IMR-90 (cell line): Measurements from ENCODE around the gene HSPE1. TPM values are rescaled to one million over a fixed set of nuclear protein-coding genes. Genes with fewer than 3 reads are reported as not detected.

Source experiments
- ATAC-seq: fragments of 200-7000 bp; cut with Tn5 transposase; 2 replicates; pipeline ENCODE4 v1.9.1; 2020; ENCODE audit warnings: low read depth, mild to moderate bottlenecking, moderate library complexity
- BruUV-seq: library from RNA; stranded (reverse); fragments of 400-500 nt; replicated peaks from 2 replicates; lab custom pipeline; 2021; lab: Mats Ljungman, UMichigan
- CTCF ChIA-PET: fragments of 300-600 bp; formaldehyde crosslinking; extraction: SDS; loops from one replicate; lab custom pipeline; 2021; ENCODE audit warnings: antibody characterized with exemption; lab: Yijun Ruan, JAX
- POLR2A ChIA-PET: fragments of 300-600 bp; sonication (Branson Sonifier 250); formaldehyde crosslinking; loops from one replicate; lab custom pipeline; 2022; ENCODE audit warnings: antibody characterized with exemption; ENCODE audit not compliant: unreplicated experiment; lab: Charles Lee
- DNase-seq: peaks from one replicate; pipeline ENCODE4 v3.0.0; 2013
- H2AFZ ChIP-seq: replicated peaks from 2 replicates; pipeline ENCODE3; 2013; ENCODE audit warnings: low read length, mild to moderate bottlenecking; ENCODE audit not compliant: poor library complexity
- H2AK5ac ChIP-seq: 2 replicates; pipeline ENCODE4 v1.6.1; 2013; ENCODE audit warnings: low read depth, low read length, inconsistent platforms
- H2AK9ac ChIP-seq: replicated peaks from 2 replicates; pipeline ENCODE3; 2013; ENCODE audit warnings: mild to moderate bottlenecking, low read depth, low read length, moderate library complexity; ENCODE audit not compliant: poor library complexity
- H2BK120ac ChIP-seq: 2 replicates; pipeline ENCODE4 v1.6.1; 2013; ENCODE audit warnings: low read depth, low read length, inconsistent platforms
- H2BK15ac ChIP-seq: 3 replicates; pipeline ENCODE4 v1.6.1; 2013; ENCODE audit warnings: low read depth, low read length, inconsistent platforms
- H2BK20ac ChIP-seq: 2 replicates; pipeline ENCODE4 v1.6.1; 2013; ENCODE audit warnings: low read depth, mild to moderate bottlenecking, inconsistent platforms, low read length, moderate library complexity
- H2BK5ac ChIP-seq: 2 replicates; pipeline ENCODE4 v1.6.1; 2013; ENCODE audit warnings: mild to moderate bottlenecking, low read depth, low read length, inconsistent platforms; ENCODE audit not compliant: poor library complexity, severe bottlenecking
- H3K14ac ChIP-seq: replicated peaks from 2 replicates; pipeline ENCODE4 v1.6.1; 2013; ENCODE audit warnings: low read depth, low read length, inconsistent platforms
- H3K18ac ChIP-seq: 2 replicates; pipeline ENCODE4 v1.6.1; 2013; ENCODE audit warnings: low read depth, low read length, control low read depth
- H3K23ac ChIP-seq: 2 replicates; pipeline ENCODE4 v1.6.1; 2013; ENCODE audit warnings: low read depth, low read length, inconsistent platforms
- H3K27ac ChIP-seq: 2 replicates; pipeline ENCODE4 v1.5.1; 2013; ENCODE audit warnings: mild to moderate bottlenecking, control low read depth, low read length; ENCODE audit not compliant: insufficient read depth
- H3K27me3 ChIP-seq: 2 replicates; pipeline ENCODE4 v1.6.1; 2013; ENCODE audit warnings: low read length; ENCODE audit not compliant: control insufficient read depth, insufficient read depth
- H3K36me3 ChIP-seq: 2 replicates; pipeline ENCODE4 v1.6.1; 2013; ENCODE audit warnings: low read length, mixed read lengths; ENCODE audit not compliant: control insufficient read depth, insufficient read depth
- H3K4ac ChIP-seq: 2 replicates; pipeline ENCODE4 v1.6.1; 2013; ENCODE audit warnings: low read depth, low read length, inconsistent platforms
- H3K4me1 ChIP-seq: 2 replicates; pipeline ENCODE4 v1.6.1; 2013; ENCODE audit warnings: low read length, mixed read lengths; ENCODE audit not compliant: control insufficient read depth, insufficient read depth
- H3K4me2 ChIP-seq: 2 replicates; pipeline ENCODE4 v1.6.1; 2013; ENCODE audit warnings: low read depth, mild to moderate bottlenecking, control low read depth, low read length, moderate library complexity
- H3K4me3 ChIP-seq: 2 replicates; pipeline ENCODE4 v1.5.1; 2013; ENCODE audit warnings: low read depth, mild to moderate bottlenecking, control low read depth, low read length, moderate library complexity; ENCODE audit not compliant: insufficient read depth
- H3K56ac ChIP-seq: 2 replicates; pipeline ENCODE4 v1.6.1; 2013; ENCODE audit warnings: low read length, inconsistent platforms; ENCODE audit not compliant: insufficient read depth; ENCODE audit errors: extremely low read depth
- H3K79me1 ChIP-seq, 2 experiments: 2 replicates each; pipeline ENCODE4 v1.6.1; 2013; ENCODE audit warnings: low read length in 2 of 2, inconsistent platforms in 1 of 2, low read depth in 1 of 2
- H3K9ac ChIP-seq: 2 replicates; pipeline ENCODE4 v1.6.1; 2013; ENCODE audit warnings: low read depth, low read length, control low read depth
- H3K9me1 ChIP-seq: 2 replicates; pipeline ENCODE4 v1.6.1; 2013; ENCODE audit warnings: low read length, inconsistent platforms; ENCODE audit not compliant: insufficient read depth
- H3K9me3 ChIP-seq: 2 replicates; pipeline ENCODE4 v1.6.1; 2013; ENCODE audit warnings: low read length; ENCODE audit not compliant: control insufficient read depth, insufficient read depth
- H4K20me1 ChIP-seq: 2 replicates; pipeline ENCODE4 v1.6.1; 2013; ENCODE audit warnings: low read length, inconsistent platforms; ENCODE audit not compliant: insufficient read depth
- H4K5ac ChIP-seq: 2 replicates; pipeline ENCODE4 v1.6.1; 2013; ENCODE audit warnings: mild to moderate bottlenecking, low read depth, low read length, control low read depth
- H4K8ac ChIP-seq, 2 experiments: 2 replicates each; pipeline ENCODE4 v1.6.1; 2013; ENCODE audit warnings: low read depth in 2 of 2, low read length in 2 of 2, control low read depth in 1 of 2, inconsistent platforms in 1 of 2
- H4K91ac ChIP-seq: 2 replicates; pipeline ENCODE4 v1.6.1; 2013; ENCODE audit warnings: low read depth, low read length, inconsistent platforms; ENCODE audit not compliant: insufficient read depth
- CHD1 ChIP-seq: IDR thresholded peaks from 2 replicates; pipeline ENCODE4 v1.6.1; 2012; ENCODE audit warnings: low read depth, low read length, improper control_type of control experiment
- FOS ChIP-seq: fragments of 150-350 bp; IDR thresholded peaks from 2 replicates; pipeline ENCODE4 v1.6.1; 2016; ENCODE audit warnings: low read depth, low read length
- MAFK ChIP-seq: IDR thresholded peaks from 2 replicates; pipeline ENCODE4 v1.6.1; 2012; ENCODE audit warnings: low read depth, low read length, improper control_type of control experiment
- MAZ ChIP-seq: IDR thresholded peaks from 2 replicates; pipeline ENCODE4 v1.6.1; 2012; ENCODE audit warnings: low read depth, mild to moderate bottlenecking, low read length, improper control_type of control experiment, moderate library complexity, borderline replicate concordance
- NFE2L2 ChIP-seq: fragments of 150-350 bp; IDR thresholded peaks from 2 replicates; pipeline ENCODE4 v1.6.1; 2016; ENCODE audit warnings: low read depth, mild to moderate bottlenecking, low read length
- POLR2A ChIP-seq: IDR thresholded peaks from 2 replicates; pipeline ENCODE4 v1.6.1; 2012; ENCODE audit warnings: mild to moderate bottlenecking, low read depth, low read length
- RCOR1 ChIP-seq: IDR thresholded peaks from 2 replicates; pipeline ENCODE4 v1.6.1; 2012; ENCODE audit warnings: mild to moderate bottlenecking, low read length, improper control_type of control experiment; ENCODE audit not compliant: insufficient replicate concordance
- WGBS, 2 experiments: methylation state at CpG; one replicate each; pipeline versions ENCODE4 v1.1.5 to v1.1.7; 2013; ENCODE audit warnings: missing lambda C conversion rate in 2 of 2; ENCODE audit not compliant: insufficient read length in 1 of 2; ENCODE audit errors: extremely low coverage in 2 of 2; 5-methylcytosine and 5-hydroxymethylcytosine counted together
- dilution Hi-C: fragments of 300-500 bp; cut with HindIII; formaldehyde crosslinking; loops from one replicate; pipeline ENCODE4 v1.14.3; 2018; ENCODE audit warnings: low sequenced_read_pairs; ENCODE audit not compliant: unreplicated experiment
- in situ Hi-C: fragments of 300-500 bp; cut with MboI; formaldehyde crosslinking; loops from 3 replicates; pipeline ENCODE4 v1.14.3; 2019; ENCODE audit warnings: low sequenced_read_pairs, inconsistent platforms, mixed read lengths
- intact Hi-C: fragments of 100-400 bp; cut with micrococcal nuclease; formaldehyde crosslinking; loops from 2 replicates; pipeline ENCODE4 v1.10.0; 2022
- polyA plus RNA-seq, 3 experiments: library from polyadenylated mRNA; depleted of rRNA; stranded (reverse); fragments of >200 nt; gene quantifications; 2 replicates each; pipeline ENCODE4 v1.2.3, GENCODE V29; 2012; ENCODE audit warnings: low replicate concordance in 1 of 3
- total RNA-seq: library from RNA; depleted of rRNA; stranded (reverse); fragments of >200 nt; gene quantifications from 2 replicates; pipeline ENCODE4 v1.2.3, GENCODE V29; 2012
- TF ChIP-seq, protein P1 (sequence below): fragments of 150-350 bp; IDR thresholded peaks from 2 replicates; pipeline ENCODE4 v1.6.1; 2017; ENCODE audit warnings: mild to moderate bottlenecking, antibody characterized with exemption, low read length, low read depth
- TF ChIP-seq, protein P2 (sequence below): conservative IDR thresholded peaks from 2 replicates; pipeline ENCODE4 v1.5.1; 2012; ENCODE audit warnings: mild to moderate bottlenecking, low read depth, low read length, improper control_type of control experiment
- TF ChIP-seq, protein P3 (sequence below): fragments of 150-350 bp; IDR thresholded peaks from 2 replicates; pipeline ENCODE4 v1.6.1; 2016; ENCODE audit warnings: low read depth, mild to moderate bottlenecking, low read length, moderate library complexity, borderline replicate concordance

The HSPE1 gene
- total and polyA plus RNA-seq, 2 of the 4 experiments (the other 2 are of a cell fraction), result 13.3 to 93.6 TPM

DNA sequence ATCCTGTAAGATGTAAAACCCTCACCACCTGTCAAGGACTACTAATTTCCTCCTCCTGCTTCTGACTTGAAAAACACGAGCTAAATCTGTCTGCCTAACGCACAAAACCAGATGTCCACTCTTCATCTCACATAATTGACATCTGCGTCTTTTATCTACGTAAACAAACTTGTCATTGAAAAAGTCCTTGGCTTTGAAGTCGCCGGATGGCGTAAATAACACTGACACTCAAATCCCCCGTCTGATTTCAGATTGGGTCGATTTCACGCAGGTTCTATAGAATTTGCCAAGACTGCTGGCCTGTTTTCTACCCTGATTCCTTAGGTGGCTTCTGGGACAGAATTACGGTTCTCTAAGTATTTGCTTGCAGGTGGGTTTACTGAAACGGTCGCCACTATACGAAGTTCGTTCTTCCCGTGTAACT, 15.1 kb downstream of the HSPE1 start (continued):
- TF ChIP-seq, protein P1, sequence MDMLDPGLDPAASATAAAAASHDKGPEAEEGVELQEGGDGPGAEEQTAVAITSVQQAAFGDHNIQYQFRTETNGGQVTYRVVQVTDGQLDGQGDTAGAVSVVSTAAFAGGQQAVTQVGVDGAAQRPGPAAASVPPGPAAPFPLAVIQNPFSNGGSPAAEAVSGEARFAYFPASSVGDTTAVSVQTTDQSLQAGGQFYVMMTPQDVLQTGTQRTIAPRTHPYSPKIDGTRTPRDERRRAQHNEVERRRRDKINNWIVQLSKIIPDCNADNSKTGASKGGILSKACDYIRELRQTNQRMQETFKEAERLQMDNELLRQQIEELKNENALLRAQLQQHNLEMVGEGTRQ, result no peak

DNA sequence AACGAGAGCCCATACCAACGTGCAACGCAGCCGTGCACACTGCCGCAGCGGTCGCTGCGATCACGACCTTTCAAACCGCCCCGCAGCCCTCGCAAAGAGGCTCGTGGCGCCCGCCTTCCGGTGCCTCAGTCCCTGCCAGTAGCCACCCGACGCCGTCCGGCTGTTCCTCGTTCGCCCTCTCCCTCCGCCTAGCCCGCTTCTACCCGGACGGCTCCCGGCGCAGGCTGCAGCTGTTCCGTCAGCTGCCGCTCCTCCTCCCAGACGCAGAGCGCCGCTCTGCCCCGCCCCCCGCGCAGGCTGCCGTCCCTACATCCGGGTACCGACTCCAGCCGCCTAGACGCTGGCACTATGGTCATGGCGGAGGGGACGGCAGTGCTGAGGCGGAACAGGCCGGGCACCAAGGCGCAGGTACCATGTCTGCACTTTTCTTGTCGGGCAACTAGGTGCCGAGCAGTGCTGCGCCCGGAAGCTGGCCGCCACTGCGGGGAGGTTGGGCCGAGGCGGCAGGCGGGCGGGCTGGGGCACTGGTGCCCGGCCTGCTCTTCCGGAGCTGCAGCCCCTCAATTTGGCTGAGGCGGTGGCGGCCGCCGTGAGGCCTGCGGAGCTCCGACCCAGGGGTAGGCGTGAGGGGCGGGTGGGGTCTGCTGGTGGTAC, 15.7 kb downstream of the HSPE1 start, which contains the start of gene MOB4:
TSS of gene MOB4 (plus strand) at position 328 of the 654 bp plus-strand sequence. CDS start at position 349, 21 bp downstream.
- Histone ChIP-seq H4K20me1 (peaks cover 4% of the 10 kb centered on the region; the same call in 1 of the 2 replicates), H3K4me3 (peak within 1 kb of the TSS; percentile 80), H3K27me3 (no peaks in the 10 kb centered on the region), H2AK5ac (peak within 1 kb of the TSS; percentile 74), H3K14ac (peak within 1 kb of the TSS; percentile 89), H2BK120ac (peak within 1 kb of the TSS; percentile 70), H3K27ac (peak within 1 kb of the TSS; percentile 93), H2BK5ac (peak within 1 kb of the TSS; percentile 93), H3K18ac (peak within 1 kb of the TSS; percentile 36), H3K4me2 (peak within 1 kb of the TSS; percentile 83), H4K8ac (peak within 1 kb of the TSS; percentile 42 to 87), H3K23ac (peak within 1 kb of the TSS; percentile 82), H4K91ac (peak within 1 kb of the TSS; percentile 70), H2AK9ac (peak within 1 kb of the TSS; percentile 99), H3K9me3 (no peaks in the 10 kb centered on the region), H3K4ac (peak within 1 kb of the TSS; percentile 90), H3K9ac (peak within 1 kb of the TSS; percentile 92), H4K5ac (peak within 1 kb of the TSS; percentile 69), H2BK20ac (no peak within 1 kb of the TSS), H2BK15ac (peak within 1 kb of the TSS; percentile 2; the same call in 1 of the 3 replicates), H3K9me1 (no peaks in the 10 kb centered on the region), H3K36me3 (no peaks in the 10 kb centered on the region; the same call in 1 of the 2 replicates), H3K79me1 (peaks cover 0 to 8% of the 10 kb centered on the region in 2 experiments; a peak in 1 of 4 replicates), H3K56ac (peak within 1 kb of the TSS; percentile 83), H3K4me1 (peaks cover 4% of the 10 kb centered on the region; the same call in 1 of the 2 replicates), H2AFZ (peak within 1 kb of the TSS; percentile 95)
- intact Hi-C loops, result loop anchor here (5.0 kb wide), 2 partner anchors 156 to 191 kb away; partner anchors contain the start of gene MARS2
- peak; percentile 99 for ATAC-seq
- in situ Hi-C loops, result loop anchor here (10.0 kb wide), 1 partner anchor 189 kb away; the partner anchor contains the start of gene MARS2
- POLR2A ChIA-PET, result interaction anchor here (0.6 to 0.7 kb wide), 4 partner anchors 16 to 51 kb away, joined by 3 to 4 read pairs (median 4); partner anchors contain the start of genes HSPD1 and HSPE1
- 2% methylated on average over 30 of the region's 66 CpGs; no CpG with 5 or more reads in 1 of the 2 experiments for WGBS, 2 experiments
- CTCF ChIA-PET, result interaction anchor here (0.6 to 0.7 kb wide), 2 partner anchors 10 to 26 kb away, joined by 3 to 4 read pairs; no protein-coding TSS in a partner anchor
- DNase-seq, result peak; percentile 93
- dilution Hi-C loops, result no loop called here
- no TSS peak for BruUV-seq
- TF ChIP-seq, protein P2, sequence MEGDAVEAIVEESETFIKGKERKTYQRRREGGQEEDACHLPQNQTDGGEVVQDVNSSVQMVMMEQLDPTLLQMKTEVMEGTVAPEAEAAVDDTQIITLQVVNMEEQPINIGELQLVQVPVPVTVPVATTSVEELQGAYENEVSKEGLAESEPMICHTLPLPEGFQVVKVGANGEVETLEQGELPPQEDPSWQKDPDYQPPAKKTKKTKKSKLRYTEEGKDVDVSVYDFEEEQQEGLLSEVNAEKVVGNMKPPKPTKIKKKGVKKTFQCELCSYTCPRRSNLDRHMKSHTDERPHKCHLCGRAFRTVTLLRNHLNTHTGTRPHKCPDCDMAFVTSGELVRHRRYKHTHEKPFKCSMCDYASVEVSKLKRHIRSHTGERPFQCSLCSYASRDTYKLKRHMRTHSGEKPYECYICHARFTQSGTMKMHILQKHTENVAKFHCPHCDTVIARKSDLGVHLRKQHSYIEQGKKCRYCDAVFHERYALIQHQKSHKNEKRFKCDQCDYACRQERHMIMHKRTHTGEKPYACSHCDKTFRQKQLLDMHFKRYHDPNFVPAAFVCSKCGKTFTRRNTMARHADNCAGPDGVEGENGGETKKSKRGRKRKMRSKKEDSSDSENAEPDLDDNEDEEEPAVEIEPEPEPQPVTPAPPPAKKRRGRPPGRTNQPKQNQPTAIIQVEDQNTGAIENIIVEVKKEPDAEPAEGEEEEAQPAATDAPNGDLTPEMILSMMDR, result no peak
- TF ChIP-seq FOS (no peak), MAFK (no peak), CHD1 (no peak), NFE2L2 (no peak), POLR2A (peak; percentile 88), MAZ (peak; percentile 81; the same call in 1 of the 2 replicates), RCOR1 (peak; percentile 59)
- TF ChIP-seq, protein P3, sequence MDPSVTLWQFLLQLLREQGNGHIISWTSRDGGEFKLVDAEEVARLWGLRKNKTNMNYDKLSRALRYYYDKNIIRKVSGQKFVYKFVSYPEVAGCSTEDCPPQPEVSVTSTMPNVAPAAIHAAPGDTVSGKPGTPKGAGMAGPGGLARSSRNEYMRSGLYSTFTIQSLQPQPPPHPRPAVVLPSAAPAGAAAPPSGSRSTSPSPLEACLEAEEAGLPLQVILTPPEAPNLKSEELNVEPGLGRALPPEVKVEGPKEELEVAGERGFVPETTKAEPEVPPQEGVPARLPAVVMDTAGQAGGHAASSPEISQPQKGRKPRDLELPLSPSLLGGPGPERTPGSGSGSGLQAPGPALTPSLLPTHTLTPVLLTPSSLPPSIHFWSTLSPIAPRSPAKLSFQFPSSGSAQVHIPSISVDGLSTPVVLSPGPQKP, result no peak
